Gastroesophageal sphincter (tissue), 4 donors: ENCODE results near the gene ARMH3. TPM values are rescaled to one million over a fixed set of nuclear protein-coding genes. Genes with fewer than 3 reads are reported as not detected.

Experiments used
- ATAC-seq: fragments of 150-250 bp; one replicate; pipeline ENCODE4 v1.9.1; 2016; ENCODE audit warnings: mild to moderate bottlenecking, moderate library complexity
- H3K27ac ChIP-seq, 4 donors: fragments of 200-600 bp; sonication (generic) in 3 of 4; 1 replicate in 3 of 4; 2 replicates in 1 of 4; pipeline ENCODE4 v1.5.1; 2016 to 2019
- H3K27me3 ChIP-seq: fragments of 200-600 bp; sonication (generic); one replicate; pipeline ENCODE4 v1.5.1; 2019
- H3K36me3 ChIP-seq, 2 donors: fragments of 200-600 bp; sonication (generic); one replicate each; pipeline ENCODE4 v1.5.1; 2019; ENCODE audit warnings: control low read depth in 1 of 2
- H3K4me1 ChIP-seq, 3 donors: fragments of 200-600 bp; sonication (generic); 1 replicate in 2 of 3; 2 replicates in 1 of 3; pipeline ENCODE4 v1.5.1; 2016 to 2019; ENCODE audit warnings: control low read depth in 2 of 3
- H3K4me3 ChIP-seq, 2 donors: fragments of 200-600 bp; sonication (generic); one replicate each; pipeline ENCODE4 v1.5.1; 2019; ENCODE audit warnings: mild to moderate bottlenecking in 1 of 2, moderate library complexity in 1 of 2
- H3K9me3 ChIP-seq, 3 donors: fragments of 200-600 bp; sonication (generic); one replicate each; pipeline ENCODE4 v1.5.1; 2017 to 2019; ENCODE audit warnings: control low read depth in 2 of 3
- CTCF ChIP-seq, 4 experiments: fragments of 200-600 bp in 2 of 4; fragments of 450-650 bp in 2 of 4; sonication (generic) in 1 of 4; IDR thresholded peaks; one replicate each; pipeline ENCODE4 v1.5.1; 2017 to 2019; ENCODE audit warnings: antibody characterized with exemption in 4 of 4, mild to moderate bottlenecking in 2 of 4, moderate library complexity in 2 of 4
- EP300 ChIP-seq: sonication (generic); formaldehyde crosslinking; IDR thresholded peaks from one replicate; pipeline ENCODE4 v1.6.1; 2017; ENCODE audit warnings: antibody characterized with exemption, mild to moderate bottlenecking
- POLR2A ChIP-seq, 2 donors: fragments of 450-650 bp; IDR thresholded peaks; one replicate each; pipeline ENCODE4 v1.6.1; 2017; ENCODE audit warnings: antibody characterized with exemption in 2 of 2, mild to moderate bottlenecking in 2 of 2, moderate library complexity in 1 of 2
- POLR2AphosphoS5 ChIP-seq: sonication (generic); formaldehyde crosslinking; IDR thresholded peaks from one replicate; pipeline ENCODE4 v1.6.1; 2017; ENCODE audit warnings: antibody characterized with exemption
- WGBS, 2 donors: methylation state at CpG; one replicate each; pipeline ENCODE4 v1.1.5; 2018; ENCODE audit warnings: low coverage in 1 of 2; 5-methylcytosine and 5-hydroxymethylcytosine counted together
- total RNA-seq, 4 donors: library from RNA; depleted of rRNA; stranded (reverse); fragments of >200 nt; gene quantifications; one replicate each; pipeline ENCODE4 v1.1.0, GENCODE V29; 2016

ARMH3 gene
- total RNA-seq, 4 donors from 2014 or later, result 12.4 to 17.2 (median 14.9) TPM

- H3K9me3 ChIP-seq, result no peaks in the 10 kb centered on the region
- H3K4me3 ChIP-seq, result no peak overlapping the region
- H3K27ac ChIP-seq, result no peak overlapping the region
- ATAC-seq, result no peak
- H3K27me3 ChIP-seq, result no peaks in the 10 kb centered on the region
- TF ChIP-seq POLR2A (IDR thresholded peaks at IDR 0.05) (no peak), EP300 (no peak), POLR2AphosphoS5 (no peak), CTCF (IDR thresholded peaks at IDR 0.05) (no peak)
- H3K4me1 ChIP-seq, result peaks cover 0 to 9% (median 0%) of the 10 kb centered on the region in 3 donors
- no peaks in the 10 kb centered on the region for H3K36me3 ChIP-seq
- 72 to 83% methylated on average over 7 to 8 of the region's 8 CpGs for WGBS, 2 donors
Measured at GRCh38 chr10:101919026-101919770, 136.8 kb downstream of the ARMH3 start.

GRCh38 chr10:101912561-101913179, 143.3 kb downstream of the ARMH3 start:
- no peak for ATAC-seq
- WGBS, 2 donors, result 77 to 80% methylated on average over 2 of the region's 2 CpGs

GRCh38 chr10:101906586-101907183, 149.3 kb downstream of the ARMH3 start:
- Histone ChIP-seq H3K4me1 (peaks cover 0 to 5% (median 0%) of the 10 kb centered on the region in 3 donors), H3K27me3 (no peaks in the 10 kb centered on the region), H3K27ac (no peak overlapping the region), H3K9me3 (no peaks in the 10 kb centered on the region), H3K4me3 (no peak overlapping the region), H3K36me3 (peaks cover 0 to 24% of the 10 kb centered on the region in 2 donors)
- 92 to 100% methylated on average over 4 of the region's 4 CpGs for WGBS, 2 donors
- no peak for ATAC-seq
- TF ChIP-seq EP300, result no peak
- TF ChIP-seq POLR2A (IDR thresholded peaks at IDR 0.05), result no peak
- TF ChIP-seq POLR2AphosphoS5, result no peak
- TF ChIP-seq CTCF (IDR thresholded peaks at IDR 0.05), result no peak

More at GRCh38 chr10:101912561-101913179, 143.3 kb downstream of the ARMH3 start:
- no peak overlapping the region for H3K4me3 ChIP-seq
- H3K27me3 ChIP-seq, result no peaks in the 10 kb centered on the region
- peaks cover 0 to 6% (median 0%) of the 10 kb centered on the region in 3 donors for H3K4me1 ChIP-seq
- TF ChIP-seq POLR2AphosphoS5, result no peak
- no peak for TF ChIP-seq CTCF (IDR thresholded peaks at IDR 0.05)
- TF ChIP-seq EP300, result no peak
- no peaks in the 10 kb centered on the region for H3K9me3 ChIP-seq
- no peak overlapping the region for H3K27ac ChIP-seq
- peaks cover 0 to 28% of the 10 kb centered on the region in 2 donors for H3K36me3 ChIP-seq

GRCh38 chr10:101905251-101905650, 150.7 kb downstream of the ARMH3 start:
- H3K36me3 ChIP-seq, result peaks cover 0 to 12% of the 10 kb centered on the region in 2 donors
- no peak for ATAC-seq
- no peak overlapping the region for H3K27ac ChIP-seq
- no peak overlapping the region for H3K4me3 ChIP-seq
- no peak for TF ChIP-seq CTCF (IDR thresholded peaks at IDR 0.05)
- peaks cover 0 to 5% (median 0%) of the 10 kb centered on the region in 3 donors for H3K4me1 ChIP-seq
- no peaks in the 10 kb centered on the region for H3K9me3 ChIP-seq
- WGBS, 2 donors, result 69 to 93% methylated on average over 2 of the region's 2 CpGs
- H3K27me3 ChIP-seq, result no peaks in the 10 kb centered on the region
